Endothelial cell of umbilical vein (primary cell): ENCODE results near the gene NPVF. TPM values are rescaled to one million over a fixed set of nuclear protein-coding genes. Genes with fewer than 3 reads are reported as not detected.

Experiments
- BruUV-seq: library from RNA; stranded (reverse); fragments of 400-500 nt; replicated peaks from 2 replicates; lab custom pipeline; 2021; lab: Mats Ljungman, UMichigan
- CTCF ChIA-PET: fragments of 300-600, 350-600 bp; sonication (Branson Sonifier 250); formaldehyde crosslinking; loops from one replicate; lab custom pipeline; 2021; ENCODE audit warnings: antibody characterized with exemption, inconsistent platforms; lab: Charles Lee
- POLR2A ChIA-PET: fragments of 300-600, 350-600 bp; sonication (Branson Sonifier 250); formaldehyde crosslinking; loops from one replicate; lab custom pipeline; 2021; ENCODE audit warnings: antibody characterized with exemption, inconsistent platforms; lab: Charles Lee
- DNase-seq: peaks from one replicate; pipeline ENCODE4 v3.0.0-alpha.2; 2011; ENCODE audit warnings: low read depth, low spot score
- FAIRE-seq: peaks from 2 replicates; lab custom pipeline; 2011; peaks lifted over from hg19 to GRCh38; lab: Jason Lieb, UNC
- H2AFZ ChIP-seq: 2 replicates; pipeline ENCODE4 v1.6.0; 2012; ENCODE audit warnings: low read depth, low read length, control low read depth, inconsistent platforms
- H3K27ac ChIP-seq: 2 replicates; pipeline ENCODE4 v1.5.1; 2011; ENCODE audit warnings: low read depth, mild to moderate bottlenecking, control low read depth, low read length, moderate library complexity; ENCODE audit not compliant: insufficient read depth
- H3K27me3 ChIP-seq, 2 experiments: 2 replicates each; pipeline versions ENCODE4 v1.6.0 to v1.6.1; 2011; ENCODE audit warnings: low read length in 2 of 2, mixed read lengths in 1 of 2; ENCODE audit not compliant: control insufficient read depth in 2 of 2, insufficient read depth in 2 of 2
- H3K36me3 ChIP-seq, 2 experiments: 2 replicates in 1 of 2; 3 replicates in 1 of 2; pipeline ENCODE4 v1.5.1; 2011; ENCODE audit warnings: low read length in 2 of 2, mild to moderate bottlenecking in 1 of 2, moderate library complexity in 1 of 2; ENCODE audit not compliant: control insufficient read depth in 2 of 2, insufficient read depth in 2 of 2; ENCODE audit errors: extremely low read depth in 1 of 2
- H3K4me1 ChIP-seq: 3 replicates; pipeline ENCODE4 v1.5.1; 2011; ENCODE audit warnings: mild to moderate bottlenecking, low read length; ENCODE audit not compliant: control insufficient read depth, insufficient read depth; ENCODE audit errors: extremely low read depth
- H3K4me2 ChIP-seq: 2 replicates; pipeline ENCODE4 v1.6.1; 2011; ENCODE audit warnings: low read length, control low read depth, mixed read lengths; ENCODE audit not compliant: insufficient read depth
- H3K4me3 ChIP-seq, 3 experiments: fragments of 200-600 bp in 1 of 3; sonication (generic), shearing (Covaris generic) in 1 of 3; replicated peaks in 1 of 3; 2 replicates each; pipeline ENCODE4 v1.5.1; 2011 to 2016; ENCODE audit warnings: control low read depth in 3 of 3, low read length in 3 of 3, mild to moderate bottlenecking in 2 of 3, inconsistent platforms in 1 of 3, low read depth in 1 of 3, moderate library complexity in 1 of 3; ENCODE audit not compliant: insufficient read depth in 1 of 3
- H3K79me2 ChIP-seq: 2 replicates; pipeline ENCODE4 v1.6.0; 2012; ENCODE audit warnings: low read length, inconsistent platforms; ENCODE audit not compliant: control insufficient read depth, insufficient read depth
- H3K9ac ChIP-seq: replicated peaks from 2 replicates; pipeline ENCODE3; 2011; ENCODE audit warnings: low read length, control low read depth; ENCODE audit not compliant: insufficient read depth; ENCODE audit errors: extremely low read depth
- H3K9me1 ChIP-seq: replicated peaks from 3 replicates; pipeline ENCODE4 v1.6.0; 2011; ENCODE audit warnings: mild to moderate bottlenecking, low read length; ENCODE audit not compliant: control insufficient read depth, insufficient read depth; ENCODE audit errors: extremely low read depth
- H3K9me3 ChIP-seq: replicated peaks from 2 replicates; pipeline ENCODE4 v1.5.1; 2012; ENCODE audit warnings: low read length, inconsistent platforms; ENCODE audit not compliant: control insufficient read depth, insufficient read depth
- H4K20me1 ChIP-seq: replicated peaks from 2 replicates; pipeline ENCODE3; 2011; ENCODE audit warnings: mild to moderate bottlenecking, low read length; ENCODE audit not compliant: control insufficient read depth, insufficient read depth; ENCODE audit errors: extremely low read depth
- CTCF ChIP-seq, 2 donors: IDR thresholded peaks; 1 replicate in 1 of 2; 2 replicates in 1 of 2; pipeline ENCODE4 v1.5.1; 2011; ENCODE audit warnings: low read length in 2 of 2, mild to moderate bottlenecking in 2 of 2, moderate library complexity in 2 of 2, control low read depth in 1 of 2, inconsistent platforms in 1 of 2, low read depth in 1 of 2; ENCODE audit not compliant: insufficient read depth in 1 of 2; ENCODE audit errors: extremely low read depth in 1 of 2
- EZH2 ChIP-seq: IDR thresholded peaks from 2 replicates; pipeline ENCODE4 v1.6.1; 2012; ENCODE audit warnings: borderline replicate concordance, low read depth, mild to moderate bottlenecking, moderate library complexity, low read length, inconsistent platforms; ENCODE audit not compliant: severe bottlenecking
- FOS ChIP-seq: IDR thresholded peaks from 2 replicates; pipeline ENCODE4 v1.6.1; 2011; ENCODE audit warnings: mild to moderate bottlenecking, low read length, moderate library complexity, borderline replicate concordance; ENCODE audit not compliant: insufficient read depth
- GATA2 ChIP-seq: IDR thresholded peaks from 2 replicates; pipeline ENCODE4 v1.7.0; 2011; ENCODE audit warnings: low read depth, mild to moderate bottlenecking, moderate library complexity, mixed read lengths, low read length; ENCODE audit not compliant: insufficient read length, insufficient read depth
- JUN ChIP-seq: IDR thresholded peaks from 2 replicates; pipeline ENCODE4 v1.6.1; 2011; ENCODE audit warnings: borderline replicate concordance, low read depth; ENCODE audit not compliant: insufficient read length, insufficient read depth
- MAX ChIP-seq: IDR thresholded peaks from 2 replicates; pipeline ENCODE4 v1.6.1; 2011; ENCODE audit not compliant: insufficient read depth, insufficient read length
- MYC ChIP-seq: IDR thresholded peaks from one replicate; pipeline ENCODE4 v1.6.1; 2011; ENCODE audit warnings: mild to moderate bottlenecking, low read depth, low read length
- POLR2A ChIP-seq: IDR thresholded peaks from 2 replicates; pipeline ENCODE4 v1.6.1; 2012; ENCODE audit warnings: low read depth, mild to moderate bottlenecking, control low read depth, low read length
- POLR2AphosphoS5 ChIP-seq: IDR thresholded peaks from 2 replicates; pipeline ENCODE4 v1.6.1; 2012; ENCODE audit warnings: low read depth, mild to moderate bottlenecking, control low read depth, low read length, moderate library complexity; ENCODE audit not compliant: insufficient read depth
- dilution Hi-C: fragments of 300-500 bp; cut with MboI; formaldehyde crosslinking; loops from one replicate; pipeline ENCODE4 v1.15.0; 2019; ENCODE audit warnings: low sequenced_read_pairs; ENCODE audit not compliant: extremely low pct_ligation_motif_present
- intact Hi-C: fragments of 100-400 bp; cut with micrococcal nuclease; formaldehyde crosslinking; loops from one replicate; pipeline ENCODE4 v1.10.0; 2022
- polyA plus RNA-seq, 4 experiments: library from polyadenylated mRNA; depleted of rRNA in 3 of 4; stranded (reverse) in 3 of 4; unstranded in 1 of 4; fragments of >200 nt; gene quantifications; 2 replicates each; pipeline versions ENCODE4 v1.2.1 to v1.2.3, GENCODE V29; 2011 to 2012; ENCODE audit warnings: missing spikeins in 1 of 4
- total RNA-seq: library from RNA; stranded (reverse); gene quantifications from 2 replicates; pipeline ENCODE4 v1.2.3, GENCODE V29; 2021

NPVF gene
- total and polyA plus RNA-seq, 2 donors (not counting 3 experiments of a cell fraction or from before 2014, with no cell fraction given), result not detected

- H4K20me1 ChIP-seq, result no peaks in the 10 kb centered on the region
- H3K4me2 ChIP-seq, result no peak overlapping the region
- no peak for TF ChIP-seq MAX
- TF ChIP-seq POLR2A, result no peak
- no peak for TF ChIP-seq CTCF (IDR thresholded peaks at IDR 0.05; ENCODE audit: extremely low read depth in 1 of 2, insufficient read depth in 1 of 2, low read depth in 1 of 2, low read length in 2 of 2)
- TF ChIP-seq GATA2, result no peak
- TF ChIP-seq FOS, result no peak
- no peak for TF ChIP-seq JUN
- no peak for TF ChIP-seq POLR2AphosphoS5
- no peak for TF ChIP-seq EZH2
- no peak for TF ChIP-seq MYC
- ChIA-PET POLR2A (no interaction called here), CTCF (interaction anchor here (2.5 kb wide), 1 partner anchor 24 kb away, joined by 10 read pairs; no protein-coding TSS in a partner anchor)
- no peak overlapping the region for H3K27ac ChIP-seq
- no peaks in the 10 kb centered on the region for H3K9me1 ChIP-seq
- no peaks in the 10 kb centered on the region for H3K9me3 ChIP-seq
- intact Hi-C loops, result no loop called here
- peaks cover 0 to 3% of the 10 kb centered on the region in 2 experiments for H3K27me3 ChIP-seq
- no peaks in the 10 kb centered on the region for H3K4me1 ChIP-seq
- dilution Hi-C loops, result no loop called here
- no peak overlapping the region for H2AFZ ChIP-seq
- no TSS peak for BruUV-seq
- H3K79me2 ChIP-seq, result no peaks in the 10 kb centered on the region
- FAIRE-seq (no peak), DNase-seq (no peak)
- H3K4me3 ChIP-seq, result no peak overlapping the region
- H3K9ac ChIP-seq, result no peak overlapping the region
- no peaks in the 10 kb centered on the region for H3K36me3 ChIP-seq
These were observed 12.6 kb upstream of the NPVF start for GRCh38 chr7:25240896-25241295.
